Activated T-helper 2 cell treated with anti-CD3 and anti-CD28 coated beads, Interferon-gamma antibody, Interleukin-2, Interleukin-4, amounts not matched to agents 10 μg/mL and 5 μg/mL and 100 μg/mL, durations not matched to agents 14 hours and 24 hours and 36 hours (primary cell): ENCODE data around the gene PRXL2C. TPM values are rescaled to one million over a fixed set of nuclear protein-coding genes. Genes with fewer than 3 reads are reported as not detected.
"Not testable (repeated sequence)": the region's sequence is repeated elsewhere in the genome, so short reads cannot be mapped to it uniquely, and the experiment has no call there.

Experiments used
- DNase-seq: peaks from one replicate; pipeline ENCODE4 v3.0.0; 2021; ENCODE audit warnings: low spot score
- H3K27ac Mint-ChIP-seq: one replicate; pipeline ENCODE4 v1.8.0; 2021; ENCODE audit warnings: mixed read lengths
- H3K27me3 Mint-ChIP-seq: one replicate; pipeline ENCODE4 v1.8.0; 2021; ENCODE audit warnings: low read depth, mixed read lengths
- H3K36me3 Mint-ChIP-seq: one replicate; pipeline ENCODE4 v1.8.0; 2021; ENCODE audit warnings: low read depth, mixed read lengths
- H3K4me1 Mint-ChIP-seq: one replicate; pipeline ENCODE4 v1.8.0; 2021; ENCODE audit warnings: low read depth, mixed read lengths
- H3K4me3 Mint-ChIP-seq: one replicate; pipeline ENCODE4 v1.8.0; 2021; ENCODE audit warnings: low read depth, mild to moderate bottlenecking, moderate library complexity, mixed read lengths
- H3K9me3 Mint-ChIP-seq: one replicate; pipeline ENCODE4 v1.8.0; 2021; ENCODE audit warnings: mixed read lengths
- intact Hi-C: fragments of 100-400 bp; cut with micrococcal nuclease; formaldehyde crosslinking; loops from one replicate; pipeline ENCODE4 v1.15.1; 2023
- total RNA-seq: library from RNA; stranded (reverse); gene quantifications from 2 replicates; pipeline ENCODE4 v1.2.3, GENCODE V29; 2022

The PRXL2C gene
- total RNA-seq, 1 donor from 2014 or later = 11.1 TPM

DNA sequence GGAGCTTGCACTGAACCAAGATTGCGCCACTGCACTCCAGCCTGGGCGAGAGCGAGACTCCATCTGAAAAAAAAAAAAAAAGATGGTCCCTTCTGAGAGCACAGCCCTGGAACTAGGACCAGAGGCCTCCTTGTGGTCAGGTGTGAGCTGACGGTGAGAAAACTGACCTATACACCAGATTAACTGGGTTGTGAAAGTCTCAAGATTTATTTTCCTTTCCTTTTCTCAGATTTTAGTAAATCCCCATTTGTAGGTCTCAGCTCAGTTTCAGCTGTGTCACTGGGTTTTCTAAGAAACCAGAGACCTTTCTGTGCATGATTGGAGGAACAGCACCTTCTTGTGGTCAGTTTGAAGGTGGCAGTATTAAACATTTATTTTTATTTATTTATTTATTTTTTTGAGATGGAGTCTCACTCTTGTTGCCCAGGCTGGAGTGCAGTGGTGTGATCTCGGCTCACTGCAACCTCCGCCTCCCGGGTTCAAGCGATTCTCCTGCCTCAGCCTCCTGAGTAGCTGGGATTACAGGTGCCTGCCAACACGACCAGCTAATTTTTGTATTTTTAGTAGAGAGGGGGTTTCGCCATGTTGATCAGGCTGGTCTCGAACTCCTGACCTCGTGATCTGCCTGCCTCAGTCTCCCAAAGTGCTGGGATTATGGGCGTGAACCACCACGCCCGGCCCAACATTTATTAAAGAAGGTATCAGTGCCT is 11.7 kb upstream of the PRXL2C start:
- not testable (repeated sequence) for DNase-seq, H3K27me3 Mint-ChIP-seq, H3K4me3 Mint-ChIP-seq, H3K9me3 Mint-ChIP-seq, H3K4me1 Mint-ChIP-seq, H3K36me3 Mint-ChIP-seq, H3K27ac Mint-ChIP-seq
- intact Hi-C loops = loop anchor here (2.0 kb wide), 1 partner anchor 340 kb away; no protein-coding TSS in a partner anchor

GRCh38 chr9:96665789-96666188 is 10.7 kb upstream of the PRXL2C start:
- H3K36me3 Mint-ChIP-seq = no peaks in the 10 kb centered on the region
- intact Hi-C loops = loop anchor here (2.0 kb wide), 1 partner anchor 339 kb away; no protein-coding TSS in a partner anchor
- H3K4me1 Mint-ChIP-seq = no peaks in the 10 kb centered on the region
- peaks cover 1% of the 10 kb centered on the region for H3K27me3 Mint-ChIP-seq
- H3K4me3 Mint-ChIP-seq = no peak overlapping the region
- no peak for DNase-seq
- no peak overlapping the region for H3K27ac Mint-ChIP-seq
- H3K9me3 Mint-ChIP-seq = no peaks in the 10 kb centered on the region

GRCh38 chr9:96663506-96664120 is 8.5 kb upstream of the PRXL2C start:
- H3K4me1 Mint-ChIP-seq = no peaks in the 10 kb centered on the region
- peaks cover 2% of the 10 kb centered on the region for H3K27me3 Mint-ChIP-seq
- no peaks in the 10 kb centered on the region for H3K36me3 Mint-ChIP-seq
- DNase-seq = no peak
- H3K27ac Mint-ChIP-seq = no peak overlapping the region
- no peak overlapping the region for H3K4me3 Mint-ChIP-seq
- intact Hi-C loops = no loop called here
- no peaks in the 10 kb centered on the region for H3K9me3 Mint-ChIP-seq

DNA sequence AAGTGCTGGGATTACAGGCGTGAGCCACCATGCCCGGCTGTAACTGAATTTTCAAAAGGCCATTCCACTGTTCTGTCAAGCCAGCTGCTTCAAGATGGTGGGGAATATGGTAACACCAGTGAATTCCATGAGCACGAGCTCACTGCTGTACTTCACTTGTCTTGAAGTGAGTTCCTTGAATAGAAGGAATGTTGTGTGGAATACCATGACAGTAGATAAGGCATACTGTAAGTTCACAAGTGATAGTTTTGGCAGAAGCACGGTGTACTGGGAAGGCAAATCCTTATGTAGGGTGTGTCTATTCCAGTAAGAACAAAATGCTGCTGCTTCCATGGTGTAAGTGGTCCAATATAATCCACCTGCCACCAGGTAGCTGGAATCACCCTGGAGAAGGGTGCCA is 6.6 kb upstream of the PRXL2C start:
- Mint-ChIP-seq H3K36me3 (no peaks in the 10 kb centered on the region), H3K9me3 (no peaks in the 10 kb centered on the region), H3K4me3 (no peak overlapping the region), H3K4me1 (no peaks in the 10 kb centered on the region), H3K27me3 (peaks cover 13% of the 10 kb centered on the region), H3K27ac (no peak overlapping the region)
- DNase-seq = no peak
- intact Hi-C loops = no loop called here

DNA sequence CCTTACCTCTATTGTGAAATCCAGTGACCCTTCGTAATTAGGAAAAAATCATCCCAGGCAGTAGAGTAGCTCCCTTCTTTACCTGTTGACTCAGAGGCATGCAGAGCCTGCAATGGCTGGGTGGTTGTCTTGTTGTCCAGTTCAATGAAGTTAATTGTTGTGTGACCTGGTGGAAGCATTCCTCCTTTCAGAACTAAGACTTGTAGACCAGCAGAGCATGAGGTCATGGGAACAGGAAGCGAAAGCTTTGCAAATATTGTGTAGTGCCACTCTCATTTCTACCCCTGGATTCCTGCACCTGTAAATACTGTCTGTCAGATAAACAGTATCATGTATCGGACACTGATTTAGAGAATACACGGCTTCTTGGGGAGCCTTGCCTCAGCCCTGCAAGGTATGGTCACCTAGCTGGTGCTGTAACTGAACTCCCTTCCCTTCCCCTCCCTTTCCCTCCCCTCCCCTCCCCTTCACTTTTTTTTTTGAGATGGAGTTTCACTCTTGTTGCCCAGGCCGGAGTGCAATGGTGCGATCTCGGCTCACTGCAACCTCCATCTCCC is 5.7 kb upstream of the PRXL2C start:
- Mint-ChIP-seq H3K9me3 (no peaks in the 10 kb centered on the region), H3K27me3 (peaks cover 15% of the 10 kb centered on the region), H3K4me1 (peaks cover 4% of the 10 kb centered on the region), H3K4me3 (no peak overlapping the region), H3K36me3 (no peaks in the 10 kb centered on the region), H3K27ac (no peak overlapping the region)
- intact Hi-C loops = no loop called here
- no peak for DNase-seq

DNA sequence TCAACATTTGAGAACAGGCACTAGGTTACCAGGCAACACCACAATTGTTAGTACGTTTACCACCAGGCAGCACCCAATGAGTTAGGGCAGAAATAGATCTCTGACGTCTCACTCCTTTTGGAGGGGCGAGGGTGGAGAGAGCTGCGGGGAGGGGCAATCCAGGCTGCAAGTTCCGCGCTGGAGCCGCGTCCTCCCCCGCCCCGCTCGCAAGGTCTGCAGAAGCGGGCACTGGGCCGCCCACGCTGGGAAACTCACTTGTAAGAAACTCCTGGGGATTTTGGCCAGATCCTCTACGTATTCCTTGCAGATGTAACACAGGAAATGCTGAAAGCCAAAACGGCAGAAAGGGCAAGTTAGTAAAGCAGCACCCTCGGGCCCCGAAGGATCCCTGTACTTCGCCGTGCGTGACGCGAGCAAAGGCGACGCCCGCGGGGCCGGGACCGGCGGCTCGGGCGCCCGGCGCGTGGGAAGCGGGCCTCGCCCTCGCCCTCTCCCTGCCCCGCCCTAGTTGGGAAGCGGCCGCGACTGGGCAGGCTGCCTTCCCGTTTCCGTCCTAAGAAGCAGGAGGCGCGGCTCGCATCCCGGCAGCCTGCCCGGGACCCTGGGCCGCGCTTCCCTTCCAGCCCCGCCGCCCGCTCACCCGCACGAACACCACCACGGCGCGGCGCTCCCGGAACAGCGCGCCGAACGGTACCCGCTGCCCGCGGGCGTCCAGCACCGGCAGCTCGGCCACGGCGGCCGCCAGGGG is 493 bp downstream of the PRXL2C start:
- Mint-ChIP-seq H3K27ac (peak overlapping the region; percentile 73), H3K4me3 (peak overlapping the region; percentile 85), H3K4me1 (peaks cover 16% of the 10 kb centered on the region), H3K27me3 (peaks cover 14% of the 10 kb centered on the region), H3K9me3 (no peaks in the 10 kb centered on the region), H3K36me3 (peaks cover 2% of the 10 kb centered on the region)
- DNase-seq = peak; percentile 62
- intact Hi-C loops = loop anchor here (2.0 to 5.0 kb wide), 4 partner anchors 88 to 327 kb away; partner anchors contain the start of gene ZNF367

DNA sequence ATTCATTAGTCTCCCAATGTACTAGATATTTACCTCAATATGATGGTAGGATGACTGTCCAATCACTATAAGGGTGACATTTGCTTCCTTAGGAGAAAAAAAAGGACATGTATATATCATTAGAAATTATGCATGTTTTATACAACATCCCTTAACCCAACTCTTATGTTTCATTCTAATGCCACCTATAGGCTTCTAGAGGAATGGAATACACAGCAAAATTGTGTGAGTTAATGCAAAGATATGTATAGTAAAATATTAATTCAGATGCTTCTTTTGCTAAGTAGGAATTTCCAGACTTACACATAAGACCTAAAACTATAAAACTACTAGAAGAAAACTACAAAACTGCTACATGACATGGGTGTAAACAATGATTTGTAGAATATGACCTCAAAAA is 3.5 kb downstream of the PRXL2C start:
- intact Hi-C loops = loop anchor here (5.0 kb wide), 2 partner anchors 209 to 324 kb away; no protein-coding TSS in a partner anchor
- no peak for DNase-seq
- peaks cover 10% of the 10 kb centered on the region for H3K36me3 Mint-ChIP-seq
- no peak overlapping the region for H3K4me3 Mint-ChIP-seq
- H3K27me3 Mint-ChIP-seq = peaks cover 2% of the 10 kb centered on the region
- no peak overlapping the region for H3K27ac Mint-ChIP-seq
- no peaks in the 10 kb centered on the region for H3K9me3 Mint-ChIP-seq
- peaks cover 16% of the 10 kb centered on the region for H3K4me1 Mint-ChIP-seq

DNA sequence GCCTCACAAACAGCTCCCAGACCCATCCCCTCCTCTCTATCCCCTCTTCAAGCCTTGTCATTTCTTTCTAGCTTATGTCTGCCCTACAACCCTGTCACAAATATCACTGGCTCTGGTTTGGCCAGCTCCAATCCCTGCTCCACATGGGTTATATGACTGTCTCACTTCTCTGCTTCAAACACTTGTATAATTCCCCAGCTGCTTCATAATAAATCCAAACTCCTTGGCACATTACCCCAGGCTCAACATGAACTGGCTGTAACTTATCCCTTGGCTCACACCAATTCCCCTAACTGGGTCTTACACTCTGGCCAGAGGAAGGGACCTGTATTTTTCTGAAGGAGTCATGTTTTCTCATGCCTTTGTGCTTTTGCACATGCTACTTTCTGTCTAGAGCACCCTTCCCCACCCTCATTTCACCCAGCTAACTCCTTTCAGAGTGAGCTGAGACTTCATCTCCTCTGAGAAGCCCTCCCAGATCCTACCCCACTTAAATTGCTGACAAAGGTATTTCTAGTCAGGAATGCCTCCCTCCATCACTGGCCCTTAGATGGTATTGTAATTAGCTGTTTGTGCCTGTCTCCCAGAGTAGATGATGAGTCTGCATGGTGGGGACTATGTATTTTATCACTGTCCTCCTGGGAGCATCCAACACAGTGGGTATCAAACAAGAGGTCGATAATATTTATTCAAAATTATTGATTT is 5.3 kb downstream of the PRXL2C start:
- peaks cover 18% of the 10 kb centered on the region for H3K36me3 Mint-ChIP-seq
- no peak for DNase-seq
- H3K4me1 Mint-ChIP-seq = peaks cover 14% of the 10 kb centered on the region
- intact Hi-C loops = loop anchor here (5.0 kb wide), 2 partner anchors 207 to 322 kb away; no protein-coding TSS in a partner anchor
- H3K27ac Mint-ChIP-seq = no peak overlapping the region
- H3K27me3 Mint-ChIP-seq = no peaks in the 10 kb centered on the region
- no peaks in the 10 kb centered on the region for H3K9me3 Mint-ChIP-seq
- H3K4me3 Mint-ChIP-seq = no peak overlapping the region

DNA sequence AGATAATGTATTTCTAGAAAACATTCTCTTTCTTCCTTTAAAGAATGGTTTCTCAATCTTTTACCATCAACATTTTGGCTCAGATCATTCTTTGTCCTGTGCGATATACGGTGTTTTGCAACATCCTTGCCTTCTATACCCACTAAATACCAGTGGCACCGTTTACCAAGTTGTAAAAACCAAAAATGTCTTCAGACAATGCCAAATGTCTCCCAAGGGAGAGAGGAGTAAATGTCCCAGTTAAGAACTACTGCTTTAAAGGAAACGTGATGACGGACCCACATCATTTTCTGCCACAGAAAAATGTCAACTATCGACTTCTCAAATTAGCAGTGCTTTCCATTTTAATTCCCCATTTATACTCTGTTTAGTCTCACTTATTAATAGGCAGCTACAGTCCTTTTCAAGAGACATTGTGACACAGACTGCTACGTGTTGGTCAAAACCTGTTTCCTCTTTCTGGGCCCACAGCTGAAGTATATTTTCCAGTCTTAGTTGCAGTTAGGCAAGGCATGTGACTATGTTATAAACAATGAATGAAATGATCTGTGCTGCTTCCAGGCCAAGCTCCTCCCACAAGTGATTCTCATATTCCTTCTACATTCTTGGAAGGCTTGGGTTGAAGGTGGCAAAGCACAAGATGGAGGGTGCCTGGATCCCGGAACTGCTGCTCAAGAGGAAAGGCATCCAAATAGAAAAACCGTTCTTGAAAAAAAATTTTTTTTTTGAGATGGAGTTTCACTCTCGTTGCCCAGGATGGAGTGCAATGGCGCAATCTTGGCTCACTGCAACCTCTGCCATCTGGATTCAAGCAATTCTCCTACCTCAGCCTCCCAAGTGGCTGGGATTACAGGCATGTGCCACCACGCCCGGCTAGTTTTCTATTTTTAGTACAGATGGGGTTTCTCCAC is 8.8 kb downstream of the PRXL2C start:
- H3K4me1 Mint-ChIP-seq = peaks cover 2% of the 10 kb centered on the region
- no peak for DNase-seq
- H3K9me3 Mint-ChIP-seq = no peaks in the 10 kb centered on the region
- H3K27me3 Mint-ChIP-seq = no peaks in the 10 kb centered on the region
- no peak overlapping the region for H3K4me3 Mint-ChIP-seq
- H3K27ac Mint-ChIP-seq = no peak overlapping the region
- intact Hi-C loops = no loop called here
- peaks cover 25% of the 10 kb centered on the region for H3K36me3 Mint-ChIP-seq

DNA sequence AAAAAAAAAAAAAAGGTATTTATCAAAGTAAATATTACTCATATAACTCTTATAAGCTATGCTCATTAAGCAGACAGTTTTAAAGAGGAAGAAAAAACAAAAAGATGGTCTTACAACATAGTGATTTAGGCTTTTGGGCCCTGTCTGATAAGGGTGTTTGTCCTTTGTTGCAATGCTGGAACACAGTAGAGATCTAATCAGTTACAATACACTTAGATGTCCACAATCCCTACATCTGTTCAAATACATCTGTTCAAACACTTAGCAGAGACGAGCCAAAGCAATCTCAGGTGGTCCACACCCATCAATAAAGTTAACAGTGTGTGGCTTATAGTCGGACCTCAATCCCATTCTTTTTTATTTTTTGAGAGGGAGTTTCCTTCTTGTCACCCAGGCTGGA is 11.0 kb downstream of the PRXL2C start:
- intact Hi-C loops = no loop called here
- Mint-ChIP-seq H3K27ac (no peak overlapping the region), H3K27me3 (no peaks in the 10 kb centered on the region), H3K9me3 (no peaks in the 10 kb centered on the region), H3K36me3 (peaks cover 22% of the 10 kb centered on the region), H3K4me1 (peaks cover 2% of the 10 kb centered on the region), H3K4me3 (no peak overlapping the region)
- no peak for DNase-seq

DNA sequence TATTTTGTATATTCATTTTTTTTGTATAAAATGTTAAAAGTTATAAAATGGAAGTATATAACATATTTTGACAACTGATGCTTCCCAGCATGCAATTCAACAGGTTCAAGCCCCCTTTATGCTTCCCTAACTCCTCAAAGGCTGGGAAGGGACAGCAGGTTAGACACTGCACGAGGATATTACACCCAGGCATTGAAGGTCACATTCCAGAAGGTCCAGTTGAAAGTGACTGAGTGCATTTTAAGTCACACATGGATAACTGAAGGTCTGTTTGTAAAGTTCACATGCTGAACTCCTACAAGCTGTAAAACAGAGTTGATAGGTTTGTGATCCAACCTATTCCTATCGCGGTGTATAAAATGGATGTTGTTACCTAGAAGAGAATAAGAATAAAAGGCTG is 13.6 kb downstream of the PRXL2C start:
- H3K4me1 Mint-ChIP-seq = peaks cover 2% of the 10 kb centered on the region
- peaks cover 6% of the 10 kb centered on the region for H3K27me3 Mint-ChIP-seq
- H3K9me3 Mint-ChIP-seq = no peaks in the 10 kb centered on the region
- H3K27ac Mint-ChIP-seq = no peak overlapping the region
- no peak overlapping the region for H3K4me3 Mint-ChIP-seq
- intact Hi-C loops = no loop called here
- no peak for DNase-seq
- peaks cover 17% of the 10 kb centered on the region for H3K36me3 Mint-ChIP-seq
